ENCODE data around the gene SLC16A1. TPM values are rescaled to one million over a fixed set of nuclear protein-coding genes. Genes with fewer than 3 reads are reported as not detected.

Gene SLC16A1
- total RNA-seq, 1 experiment from 2014 or later: 101 TPM

- H3K27ac ChIP-seq (ENCODE audit: low read depth, low read length, poor library complexity, severe bottlenecking): no peak overlapping the region
- intact Hi-C loops (cut with micrococcal nuclease; ENCODE audit: unreplicated experiment): no loop called here
- H3K4me3 ChIP-seq (ENCODE audit: low read depth, low read length, poor library complexity, severe bottlenecking): no peak overlapping the region
- H3K9me3 ChIP-seq (ENCODE audit: low read depth, low read length, poor library complexity, severe bottlenecking): no peaks in the 10 kb centered on the region
- H3K27me3 ChIP-seq (replicated peaks; ENCODE audit: insufficient read depth, low read depth, low read length, poor library complexity): no peaks in the 10 kb centered on the region
- ChIA-PET CTCF (no interaction called here), POLR2A (ENCODE audit: low non-redundant PET) (no interaction called here)
- TF ChIP-seq EZH2 (IDR thresholded peaks at IDR 0.05; ENCODE audit: borderline replicate concordance, low read depth, low read length, poor library complexity, severe bottlenecking) (no peak), CTCF (conservative IDR thresholded peaks at IDR 0.05; ENCODE audit: low read depth, low read length) (peak; percentile 21; the same call in 1 of the 2 replicates)
- peaks cover 45% of the 10 kb centered on the region for H3K36me3 ChIP-seq (ENCODE audit: insufficient read depth, low read length, poor library complexity, severe bottlenecking)
- peaks cover 13% of the 10 kb centered on the region for H3K4me1 ChIP-seq (ENCODE audit: insufficient read depth, low read length, poor library complexity, severe bottlenecking)
- no peak for DNase-seq (ENCODE audit: low spot score)
- no TSS peak for BruUV-seq (replicated peaks)
Observed at GRCh38 chr1:112925015-112925414, 31.0 kb downstream of the SLC16A1 start.

GRCh38 chr1:112923959-112924349 lies 32.0 kb downstream of the SLC16A1 start:
- Histone ChIP-seq H3K9me3 (ENCODE audit: low read depth, low read length, poor library complexity, severe bottlenecking) (no peaks in the 10 kb centered on the region), H3K36me3 (ENCODE audit: insufficient read depth, low read length, poor library complexity, severe bottlenecking) (peaks cover 48% of the 10 kb centered on the region), H3K27ac (ENCODE audit: low read depth, low read length, poor library complexity, severe bottlenecking) (no peak overlapping the region), H3K27me3 (replicated peaks; ENCODE audit: insufficient read depth, low read depth, low read length, poor library complexity) (no peaks in the 10 kb centered on the region), H3K4me1 (ENCODE audit: insufficient read depth, low read length, poor library complexity, severe bottlenecking) (peaks cover 13% of the 10 kb centered on the region), H3K4me3 (ENCODE audit: low read depth, low read length, poor library complexity, severe bottlenecking) (no peak overlapping the region)
- DNase-seq (ENCODE audit: low spot score): no peak
- POLR2A ChIA-PET (ENCODE audit: low non-redundant PET): no interaction called here
- CTCF ChIA-PET: no interaction called here
- intact Hi-C loops (cut with micrococcal nuclease; ENCODE audit: unreplicated experiment): no loop called here
- TF ChIP-seq CTCF (conservative IDR thresholded peaks at IDR 0.05; ENCODE audit: low read depth, low read length): no peak
- no peak for TF ChIP-seq EZH2 (IDR thresholded peaks at IDR 0.05; ENCODE audit: borderline replicate concordance, low read depth, low read length, poor library complexity, severe bottlenecking)
- no TSS peak for BruUV-seq (replicated peaks)

DNA sequence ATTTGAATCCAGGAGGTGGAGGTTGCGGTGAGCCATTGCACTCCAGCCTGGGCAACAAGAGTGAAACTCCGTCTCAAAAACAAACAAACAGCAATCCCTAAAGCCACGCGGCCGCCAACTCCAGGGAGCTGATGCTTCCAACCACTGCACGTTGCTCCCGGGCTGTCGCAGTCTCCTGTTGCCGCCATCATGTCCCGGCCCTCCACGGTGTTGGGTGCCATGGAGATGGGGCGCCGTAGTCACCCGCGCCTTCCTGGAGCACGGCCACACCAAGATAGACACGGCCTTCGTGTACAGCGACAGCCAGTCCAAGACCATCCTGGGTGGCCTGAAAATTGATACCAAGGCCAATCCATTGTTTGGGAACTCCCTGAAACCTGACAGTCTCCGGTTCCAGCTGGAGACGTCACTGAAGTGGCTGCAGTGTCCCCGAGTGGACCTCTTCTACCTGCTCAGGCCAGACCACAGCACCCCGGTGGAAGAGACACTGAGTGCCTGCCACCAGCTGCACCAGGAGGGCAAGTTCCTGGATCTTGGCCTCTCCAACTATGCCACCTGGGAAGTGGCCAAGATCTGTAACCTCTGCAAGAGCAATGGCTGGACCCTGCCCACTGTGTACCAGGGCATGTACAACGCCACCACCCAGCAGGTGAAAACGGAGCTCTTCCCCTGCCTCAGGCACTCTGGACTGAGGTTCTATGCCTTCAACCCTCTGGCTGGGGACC lies 32.6 kb downstream of the SLC16A1 start:
- DNase-seq (ENCODE audit: low spot score): no peak
- Histone ChIP-seq H3K27me3 (replicated peaks; ENCODE audit: insufficient read depth, low read depth, low read length, poor library complexity) (no peaks in the 10 kb centered on the region), H3K4me1 (ENCODE audit: insufficient read depth, low read length, poor library complexity, severe bottlenecking) (peaks cover 13% of the 10 kb centered on the region), H3K9me3 (ENCODE audit: low read depth, low read length, poor library complexity, severe bottlenecking) (no peaks in the 10 kb centered on the region), H3K4me3 (ENCODE audit: low read depth, low read length, poor library complexity, severe bottlenecking) (no peak overlapping the region), H3K27ac (ENCODE audit: low read depth, low read length, poor library complexity, severe bottlenecking) (no peak overlapping the region), H3K36me3 (ENCODE audit: insufficient read depth, low read length, poor library complexity, severe bottlenecking) (peaks cover 42% of the 10 kb centered on the region)
- intact Hi-C loops (cut with micrococcal nuclease; ENCODE audit: unreplicated experiment): no loop called here
- POLR2A ChIA-PET (ENCODE audit: low non-redundant PET): no interaction called here
- no TSS peak for BruUV-seq (replicated peaks)
- CTCF ChIA-PET: no interaction called here
- TF ChIP-seq CTCF (conservative IDR thresholded peaks at IDR 0.05; ENCODE audit: low read depth, low read length) (no peak), EZH2 (IDR thresholded peaks at IDR 0.05; ENCODE audit: borderline replicate concordance, low read depth, low read length, poor library complexity, severe bottlenecking) (no peak)
